Thyroid gland (tissue), 4 donors: ENCODE data around the gene IMPG2. TPM values are rescaled to one million over a fixed set of nuclear protein-coding genes. Genes with fewer than 3 reads are reported as not detected.

ENCODE experiments used
- DNase-seq, 2 donors: peaks; one replicate each; pipeline ENCODE4 v3.0.0-alpha.2; 2019
- H3K27ac ChIP-seq, 3 donors: fragments of 200-600 bp; sonication (generic); 1 replicate in 2 of 3; 2 replicates in 1 of 3; pipeline ENCODE4 v1.5.1; 2016 to 2019; ENCODE audit warnings: mild to moderate bottlenecking in 1 of 3, moderate library complexity in 1 of 3
- H3K27me3 ChIP-seq: fragments of 200-600 bp; sonication (generic); one replicate; pipeline ENCODE4 v1.5.1; 2019
- H3K36me3 ChIP-seq, 2 donors: fragments of 200-600 bp; sonication (generic); one replicate each; pipeline ENCODE4 v1.5.1; 2016 to 2019
- H3K4me1 ChIP-seq, 2 donors: fragments of 200-600 bp; sonication (generic); one replicate each; pipeline ENCODE4 v1.5.1; 2017 to 2019
- H3K4me3 ChIP-seq, 3 donors: fragments of 200-600 bp; sonication (generic); replicated peaks in 1 of 3; 1 replicate in 2 of 3; 2 replicates in 1 of 3; pipeline ENCODE4 v1.5.1; 2016; ENCODE audit warnings: mild to moderate bottlenecking in 1 of 3
- H3K9me3 ChIP-seq: fragments of 200-600 bp; sonication (generic); one replicate; pipeline ENCODE4 v1.5.1; 2017
- POLR2A ChIP-seq, 2 donors: fragments of 450-650 bp; IDR thresholded peaks; one replicate each; pipeline ENCODE4 v1.6.1; 2017; ENCODE audit warnings: antibody characterized with exemption in 2 of 2, mild to moderate bottlenecking in 2 of 2, moderate library complexity in 1 of 2
- WGBS, 2 donors: methylation state at CpG; one replicate each; pipeline ENCODE4 v1.1.5; 2017; 5-methylcytosine and 5-hydroxymethylcytosine counted together
- intact Hi-C: fragments of 100-400 bp; cut with DNase I; formaldehyde crosslinking; loops from one replicate; pipeline ENCODE4 v1.15.1; 2023
- total RNA-seq, 4 donors: library from RNA; depleted of rRNA; stranded (reverse); fragments of >200 nt; gene quantifications; one replicate each; pipeline ENCODE4 v1.2.3, GENCODE V29; 2016
- TF ChIP-seq, protein P1 (sequence below), 6 experiments: fragments of 200-600 bp in 3 of 6; fragments of 450-650 bp in 3 of 6; sonication (generic) in 3 of 6; IDR thresholded peaks; one replicate each; pipeline ENCODE4 v1.5.1; 2016 to 2019; ENCODE audit warnings: antibody characterized with exemption in 6 of 6, mild to moderate bottlenecking in 2 of 6, inconsistent platforms in 1 of 6, moderate library complexity in 1 of 6

The IMPG2 gene
- total RNA-seq, 4 donors from 2014 or later = 0.24 to 0.58 (median 0.30) TPM

DNA sequence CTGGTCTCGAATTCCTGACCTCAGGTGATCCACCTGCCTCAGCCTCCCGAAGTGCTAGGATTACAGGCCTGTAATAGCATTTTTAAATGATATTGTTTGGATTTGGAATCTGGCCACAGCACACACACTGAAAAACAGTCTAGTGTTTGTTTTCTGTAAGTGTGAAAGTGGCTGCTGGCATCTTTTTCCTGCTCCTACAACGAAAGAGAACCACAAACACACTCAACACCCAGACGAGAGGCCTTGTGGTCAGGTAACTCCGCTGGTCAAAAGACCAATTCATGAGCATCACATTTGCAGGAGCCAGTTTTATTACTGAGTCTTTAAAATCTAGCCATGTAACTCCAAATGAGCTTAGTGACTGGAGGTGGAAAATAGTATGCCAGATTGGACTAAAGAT, 50.2 kb downstream of the IMPG2 start:
- Histone ChIP-seq H3K4me3 (no peak overlapping the region), H3K36me3 (no peaks in the 10 kb centered on the region), H3K27me3 (no peaks in the 10 kb centered on the region), H3K27ac (no peak overlapping the region), H3K4me1 (no peaks in the 10 kb centered on the region), H3K9me3 (no peaks in the 10 kb centered on the region)
- intact Hi-C loops = no loop called here
- TF ChIP-seq, protein P1, sequence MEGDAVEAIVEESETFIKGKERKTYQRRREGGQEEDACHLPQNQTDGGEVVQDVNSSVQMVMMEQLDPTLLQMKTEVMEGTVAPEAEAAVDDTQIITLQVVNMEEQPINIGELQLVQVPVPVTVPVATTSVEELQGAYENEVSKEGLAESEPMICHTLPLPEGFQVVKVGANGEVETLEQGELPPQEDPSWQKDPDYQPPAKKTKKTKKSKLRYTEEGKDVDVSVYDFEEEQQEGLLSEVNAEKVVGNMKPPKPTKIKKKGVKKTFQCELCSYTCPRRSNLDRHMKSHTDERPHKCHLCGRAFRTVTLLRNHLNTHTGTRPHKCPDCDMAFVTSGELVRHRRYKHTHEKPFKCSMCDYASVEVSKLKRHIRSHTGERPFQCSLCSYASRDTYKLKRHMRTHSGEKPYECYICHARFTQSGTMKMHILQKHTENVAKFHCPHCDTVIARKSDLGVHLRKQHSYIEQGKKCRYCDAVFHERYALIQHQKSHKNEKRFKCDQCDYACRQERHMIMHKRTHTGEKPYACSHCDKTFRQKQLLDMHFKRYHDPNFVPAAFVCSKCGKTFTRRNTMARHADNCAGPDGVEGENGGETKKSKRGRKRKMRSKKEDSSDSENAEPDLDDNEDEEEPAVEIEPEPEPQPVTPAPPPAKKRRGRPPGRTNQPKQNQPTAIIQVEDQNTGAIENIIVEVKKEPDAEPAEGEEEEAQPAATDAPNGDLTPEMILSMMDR (IDR thresholded peaks at IDR 0.05) = no peak
- TF ChIP-seq POLR2A (IDR thresholded peaks at IDR 0.05) = no peak
- 87 to 88% methylated on average over 5 of the region's 5 CpGs for WGBS, 2 donors
- DNase-seq = no peak

GRCh38 chr3:101268971-101269671, 51.3 kb downstream of the IMPG2 start:
- Histone ChIP-seq H3K27me3 (no peaks in the 10 kb centered on the region), H3K36me3 (no peaks in the 10 kb centered on the region), H3K27ac (no peak overlapping the region), H3K4me1 (no peaks in the 10 kb centered on the region), H3K9me3 (no peaks in the 10 kb centered on the region), H3K4me3 (no peak overlapping the region)
- 89 to 91% methylated on average over 3 of the region's 3 CpGs for WGBS, 2 donors
- DNase-seq = no peak
- no peak for TF ChIP-seq POLR2A (IDR thresholded peaks at IDR 0.05)
- TF ChIP-seq, protein P1 (IDR thresholded peaks at IDR 0.05) = no peak
- intact Hi-C loops = no loop called here

- 79 to 82% methylated on average over 2 of the region's 2 CpGs for WGBS, 2 donors
- H3K27ac ChIP-seq = no peak overlapping the region
These were observed 52.2 kb downstream of the IMPG2 start for GRCh38 chr3:101268141-101268540.

DNA sequence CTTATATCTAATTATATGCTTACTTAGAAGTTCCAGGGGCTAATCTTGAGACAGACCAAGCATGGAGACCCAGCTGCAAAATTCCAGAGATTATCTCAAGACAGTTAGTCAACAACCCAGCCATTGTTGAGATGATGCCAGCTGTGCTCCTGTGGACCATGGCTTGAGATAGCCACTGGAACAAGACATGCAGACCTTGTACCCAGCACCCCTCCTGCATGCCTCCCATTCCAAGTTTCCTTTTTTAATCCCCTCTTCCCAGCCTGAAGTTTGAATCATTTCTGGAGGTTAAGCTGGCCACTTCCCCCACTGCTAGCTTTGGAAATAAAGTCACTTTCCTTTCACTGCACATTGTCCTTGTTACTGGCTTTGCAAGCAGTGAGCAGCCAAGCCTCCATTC, 53.8 kb downstream of the IMPG2 start:
- DNase-seq = no peak
- H3K9me3 ChIP-seq = no peaks in the 10 kb centered on the region
- H3K4me3 ChIP-seq = no peak overlapping the region
- TF ChIP-seq, protein P1 (IDR thresholded peaks at IDR 0.05) = no peak
- TF ChIP-seq POLR2A (IDR thresholded peaks at IDR 0.05) = no peak
- intact Hi-C loops = no loop called here
- no peaks in the 10 kb centered on the region for H3K4me1 ChIP-seq
- no peaks in the 10 kb centered on the region for H3K36me3 ChIP-seq
- no peaks in the 10 kb centered on the region for H3K27me3 ChIP-seq
- H3K27ac ChIP-seq = no peak overlapping the region

More at GRCh38 chr3:101268141-101268540, 52.2 kb downstream of the IMPG2 start:
- intact Hi-C loops = no loop called here
- no peak for TF ChIP-seq POLR2A (IDR thresholded peaks at IDR 0.05)
- TF ChIP-seq, protein P1 (IDR thresholded peaks at IDR 0.05) = no peak
- Histone ChIP-seq H3K9me3 (no peaks in the 10 kb centered on the region), H3K4me1 (no peaks in the 10 kb centered on the region), H3K27me3 (no peaks in the 10 kb centered on the region), H3K4me3 (no peak overlapping the region), H3K36me3 (no peaks in the 10 kb centered on the region)
- no peak for DNase-seq

GRCh38 chr3:101266071-101266470, 54.3 kb downstream of the IMPG2 start:
- Histone ChIP-seq H3K4me1 (no peaks in the 10 kb centered on the region), H3K9me3 (no peaks in the 10 kb centered on the region), H3K36me3 (no peaks in the 10 kb centered on the region), H3K27me3 (no peaks in the 10 kb centered on the region), H3K4me3 (no peak overlapping the region), H3K27ac (no peak overlapping the region)
- intact Hi-C loops = no loop called here
- no peak for DNase-seq
- no peak for TF ChIP-seq POLR2A (IDR thresholded peaks at IDR 0.05)
- TF ChIP-seq, protein P1 (IDR thresholded peaks at IDR 0.05) = no peak
